Transverse colon (tissue), 4 donors: Measurements from ENCODE around the gene MBD2.

Experiments used
- CTCF ChIP-seq, 5 experiments: fragments of 200-600 bp in 3 of 5; fragments of 450-650 bp in 2 of 5; sonication (generic) in 3 of 5; IDR thresholded peaks; 1 replicate in 2 of 5; 2 replicates in 3 of 5; pipeline ENCODE4 v1.5.1; 2016 to 2017; ENCODE audit warnings: antibody characterized with exemption in 5 of 5, inconsistent platforms in 3 of 5, mild to moderate bottlenecking in 2 of 5, moderate library complexity in 1 of 5
- EP300 ChIP-seq: sonication (generic); formaldehyde crosslinking; IDR thresholded peaks from one replicate; pipeline ENCODE4 v1.6.1; 2017; ENCODE audit warnings: antibody characterized with exemption, low read depth
- POLR2A ChIP-seq: fragments of 450-650 bp; IDR thresholded peaks from one replicate; pipeline ENCODE4 v1.6.1; 2016; ENCODE audit warnings: antibody characterized with exemption, mild to moderate bottlenecking, moderate library complexity
- POLR2AphosphoS5 ChIP-seq, 3 donors: sonication (generic); formaldehyde crosslinking; IDR thresholded peaks; one replicate each; pipeline ENCODE4 v1.6.1; 2016; ENCODE audit warnings: antibody characterized with exemption in 3 of 3

- TF ChIP-seq CTCF (IDR thresholded peaks at IDR 0.05) (no peak), POLR2A (no peak), POLR2AphosphoS5 (IDR thresholded peaks at IDR 0.05) (no peak), EP300 (no peak)
Observed at GRCh38 chr18:54255141-54255540, 30.7 kb upstream of the MBD2 start.
